ENCODE results near the gene OR6A2. TPM values are rescaled to one million over a fixed set of nuclear protein-coding genes. Genes with fewer than 3 reads are reported as not detected.

Gene OR6A2
- total and polyA plus RNA-seq, 2 of the 8 experiments (the other 6 are each of a cell fraction or from before 2014, with no cell fraction given), result 0.14 to 0.20 TPM

DNA sequence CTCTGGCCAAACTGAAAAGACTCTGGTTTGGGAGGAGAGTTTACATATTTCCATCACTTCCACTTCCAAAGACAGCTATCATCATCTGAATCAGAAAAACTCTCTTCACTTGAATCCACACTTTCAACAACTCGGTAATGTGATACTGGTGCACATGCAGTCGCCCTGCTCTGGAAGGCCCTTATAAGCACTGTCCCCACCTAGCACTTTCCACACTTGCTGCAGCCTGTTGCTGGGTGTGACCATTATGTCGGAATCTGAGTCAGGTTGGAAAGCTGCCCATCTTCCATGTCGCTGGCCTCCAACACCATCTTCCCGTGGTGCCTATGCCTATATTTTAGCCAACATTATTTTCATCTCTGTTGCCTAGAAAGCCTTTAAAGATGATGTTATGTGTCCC is 44.9 kb upstream of the OR6A2 start (continued):
- TF ChIP-seq, protein P1, sequence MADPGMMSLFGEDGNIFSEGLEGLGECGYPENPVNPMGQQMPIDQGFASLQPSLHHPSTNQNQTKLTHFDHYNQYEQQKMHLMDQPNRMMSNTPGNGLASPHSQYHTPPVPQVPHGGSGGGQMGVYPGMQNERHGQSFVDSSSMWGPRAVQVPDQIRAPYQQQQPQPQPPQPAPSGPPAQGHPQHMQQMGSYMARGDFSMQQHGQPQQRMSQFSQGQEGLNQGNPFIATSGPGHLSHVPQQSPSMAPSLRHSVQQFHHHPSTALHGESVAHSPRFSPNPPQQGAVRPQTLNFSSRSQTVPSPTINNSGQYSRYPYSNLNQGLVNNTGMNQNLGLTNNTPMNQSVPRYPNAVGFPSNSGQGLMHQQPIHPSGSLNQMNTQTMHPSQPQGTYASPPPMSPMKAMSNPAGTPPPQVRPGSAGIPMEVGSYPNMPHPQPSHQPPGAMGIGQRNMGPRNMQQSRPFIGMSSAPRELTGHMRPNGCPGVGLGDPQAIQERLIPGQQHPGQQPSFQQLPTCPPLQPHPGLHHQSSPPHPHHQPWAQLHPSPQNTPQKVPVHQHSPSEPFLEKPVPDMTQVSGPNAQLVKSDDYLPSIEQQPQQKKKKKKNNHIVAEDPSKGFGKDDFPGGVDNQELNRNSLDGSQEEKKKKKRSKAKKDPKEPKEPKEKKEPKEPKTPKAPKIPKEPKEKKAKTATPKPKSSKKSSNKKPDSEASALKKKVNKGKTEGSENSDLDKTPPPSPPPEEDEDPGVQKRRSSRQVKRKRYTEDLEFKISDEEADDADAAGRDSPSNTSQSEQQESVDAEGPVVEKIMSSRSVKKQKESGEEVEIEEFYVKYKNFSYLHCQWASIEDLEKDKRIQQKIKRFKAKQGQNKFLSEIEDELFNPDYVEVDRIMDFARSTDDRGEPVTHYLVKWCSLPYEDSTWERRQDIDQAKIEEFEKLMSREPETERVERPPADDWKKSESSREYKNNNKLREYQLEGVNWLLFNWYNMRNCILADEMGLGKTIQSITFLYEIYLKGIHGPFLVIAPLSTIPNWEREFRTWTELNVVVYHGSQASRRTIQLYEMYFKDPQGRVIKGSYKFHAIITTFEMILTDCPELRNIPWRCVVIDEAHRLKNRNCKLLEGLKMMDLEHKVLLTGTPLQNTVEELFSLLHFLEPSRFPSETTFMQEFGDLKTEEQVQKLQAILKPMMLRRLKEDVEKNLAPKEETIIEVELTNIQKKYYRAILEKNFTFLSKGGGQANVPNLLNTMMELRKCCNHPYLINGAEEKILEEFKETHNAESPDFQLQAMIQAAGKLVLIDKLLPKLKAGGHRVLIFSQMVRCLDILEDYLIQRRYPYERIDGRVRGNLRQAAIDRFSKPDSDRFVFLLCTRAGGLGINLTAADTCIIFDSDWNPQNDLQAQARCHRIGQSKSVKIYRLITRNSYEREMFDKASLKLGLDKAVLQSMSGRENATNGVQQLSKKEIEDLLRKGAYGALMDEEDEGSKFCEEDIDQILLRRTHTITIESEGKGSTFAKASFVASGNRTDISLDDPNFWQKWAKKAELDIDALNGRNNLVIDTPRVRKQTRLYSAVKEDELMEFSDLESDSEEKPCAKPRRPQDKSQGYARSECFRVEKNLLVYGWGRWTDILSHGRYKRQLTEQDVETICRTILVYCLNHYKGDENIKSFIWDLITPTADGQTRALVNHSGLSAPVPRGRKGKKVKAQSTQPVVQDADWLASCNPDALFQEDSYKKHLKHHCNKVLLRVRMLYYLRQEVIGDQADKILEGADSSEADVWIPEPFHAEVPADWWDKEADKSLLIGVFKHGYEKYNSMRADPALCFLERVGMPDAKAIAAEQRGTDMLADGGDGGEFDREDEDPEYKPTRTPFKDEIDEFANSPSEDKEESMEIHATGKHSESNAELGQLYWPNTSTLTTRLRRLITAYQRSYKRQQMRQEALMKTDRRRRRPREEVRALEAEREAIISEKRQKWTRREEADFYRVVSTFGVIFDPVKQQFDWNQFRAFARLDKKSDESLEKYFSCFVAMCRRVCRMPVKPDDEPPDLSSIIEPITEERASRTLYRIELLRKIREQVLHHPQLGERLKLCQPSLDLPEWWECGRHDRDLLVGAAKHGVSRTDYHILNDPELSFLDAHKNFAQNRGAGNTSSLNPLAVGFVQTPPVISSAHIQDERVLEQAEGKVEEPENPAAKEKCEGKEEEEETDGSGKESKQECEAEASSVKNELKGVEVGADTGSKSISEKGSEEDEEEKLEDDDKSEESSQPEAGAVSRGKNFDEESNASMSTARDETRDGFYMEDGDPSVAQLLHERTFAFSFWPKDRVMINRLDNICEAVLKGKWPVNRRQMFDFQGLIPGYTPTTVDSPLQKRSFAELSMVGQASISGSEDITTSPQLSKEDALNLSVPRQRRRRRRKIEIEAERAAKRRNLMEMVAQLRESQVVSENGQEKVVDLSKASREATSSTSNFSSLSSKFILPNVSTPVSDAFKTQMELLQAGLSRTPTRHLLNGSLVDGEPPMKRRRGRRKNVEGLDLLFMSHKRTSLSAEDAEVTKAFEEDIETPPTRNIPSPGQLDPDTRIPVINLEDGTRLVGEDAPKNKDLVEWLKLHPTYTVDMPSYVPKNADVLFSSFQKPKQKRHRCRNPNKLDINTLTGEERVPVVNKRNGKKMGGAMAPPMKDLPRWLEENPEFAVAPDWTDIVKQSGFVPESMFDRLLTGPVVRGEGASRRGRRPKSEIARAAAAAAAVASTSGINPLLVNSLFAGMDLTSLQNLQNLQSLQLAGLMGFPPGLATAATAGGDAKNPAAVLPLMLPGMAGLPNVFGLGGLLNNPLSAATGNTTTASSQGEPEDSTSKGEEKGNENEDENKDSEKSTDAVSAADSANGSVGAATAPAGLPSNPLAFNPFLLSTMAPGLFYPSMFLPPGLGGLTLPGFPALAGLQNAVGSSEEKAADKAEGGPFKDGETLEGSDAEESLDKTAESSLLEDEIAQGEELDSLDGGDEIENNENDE (IDR thresholded peaks at IDR 0.05; ENCODE audit: insufficient replicate concordance, low read length), result no peak
- no peak for TF ChIP-seq CEBPB (IDR thresholded peaks at IDR 0.05; ENCODE audit: low read depth, low read length)
- TF ChIP-seq HDAC6 (IDR thresholded peaks at IDR 0.05; ENCODE audit: low read depth, low read length), result no peak

All from H1 (cell line).